IMR-90 (cell line): ENCODE measurements around the gene PRKD1. TPM values are rescaled to one million over a fixed set of nuclear protein-coding genes. Genes with fewer than 3 reads are reported as not detected.

Source experiments
- ATAC-seq: fragments of 200-7000 bp; cut with Tn5 transposase; 2 replicates; pipeline ENCODE4 v1.9.1; 2020; ENCODE audit warnings: low read depth, mild to moderate bottlenecking, moderate library complexity
- BruUV-seq: library from RNA; stranded (reverse); fragments of 400-500 nt; replicated peaks from 2 replicates; lab custom pipeline; 2021; lab: Mats Ljungman, UMichigan
- CTCF ChIA-PET: fragments of 300-600 bp; formaldehyde crosslinking; extraction: SDS; loops from one replicate; lab custom pipeline; 2021; ENCODE audit warnings: antibody characterized with exemption; lab: Yijun Ruan, JAX
- POLR2A ChIA-PET: fragments of 300-600 bp; sonication (Branson Sonifier 250); formaldehyde crosslinking; loops from one replicate; lab custom pipeline; 2022; ENCODE audit warnings: antibody characterized with exemption; ENCODE audit not compliant: unreplicated experiment; lab: Charles Lee
- DNase-seq: peaks from one replicate; pipeline ENCODE4 v3.0.0; 2013
- H2AFZ ChIP-seq: replicated peaks from 2 replicates; pipeline ENCODE3; 2013; ENCODE audit warnings: low read length, mild to moderate bottlenecking; ENCODE audit not compliant: poor library complexity
- H2AK5ac ChIP-seq: 2 replicates; pipeline ENCODE4 v1.6.1; 2013; ENCODE audit warnings: low read depth, low read length, inconsistent platforms
- H2AK9ac ChIP-seq: replicated peaks from 2 replicates; pipeline ENCODE3; 2013; ENCODE audit warnings: mild to moderate bottlenecking, low read depth, low read length, moderate library complexity; ENCODE audit not compliant: poor library complexity
- H2BK120ac ChIP-seq: 2 replicates; pipeline ENCODE4 v1.6.1; 2013; ENCODE audit warnings: low read depth, low read length, inconsistent platforms
- H2BK15ac ChIP-seq: 3 replicates; pipeline ENCODE4 v1.6.1; 2013; ENCODE audit warnings: low read depth, low read length, inconsistent platforms
- H2BK20ac ChIP-seq: 2 replicates; pipeline ENCODE4 v1.6.1; 2013; ENCODE audit warnings: low read depth, mild to moderate bottlenecking, inconsistent platforms, low read length, moderate library complexity
- H2BK5ac ChIP-seq: 2 replicates; pipeline ENCODE4 v1.6.1; 2013; ENCODE audit warnings: mild to moderate bottlenecking, low read depth, low read length, inconsistent platforms; ENCODE audit not compliant: poor library complexity, severe bottlenecking
- H3K14ac ChIP-seq: replicated peaks from 2 replicates; pipeline ENCODE4 v1.6.1; 2013; ENCODE audit warnings: low read depth, low read length, inconsistent platforms
- H3K18ac ChIP-seq: 2 replicates; pipeline ENCODE4 v1.6.1; 2013; ENCODE audit warnings: low read depth, low read length, control low read depth
- H3K23ac ChIP-seq: 2 replicates; pipeline ENCODE4 v1.6.1; 2013; ENCODE audit warnings: low read depth, low read length, inconsistent platforms
- H3K27ac ChIP-seq: 2 replicates; pipeline ENCODE4 v1.5.1; 2013; ENCODE audit warnings: mild to moderate bottlenecking, control low read depth, low read length; ENCODE audit not compliant: insufficient read depth
- H3K27me3 ChIP-seq: 2 replicates; pipeline ENCODE4 v1.6.1; 2013; ENCODE audit warnings: low read length; ENCODE audit not compliant: control insufficient read depth, insufficient read depth
- H3K36me3 ChIP-seq: 2 replicates; pipeline ENCODE4 v1.6.1; 2013; ENCODE audit warnings: low read length, mixed read lengths; ENCODE audit not compliant: control insufficient read depth, insufficient read depth
- H3K4ac ChIP-seq: 2 replicates; pipeline ENCODE4 v1.6.1; 2013; ENCODE audit warnings: low read depth, low read length, inconsistent platforms
- H3K4me1 ChIP-seq: 2 replicates; pipeline ENCODE4 v1.6.1; 2013; ENCODE audit warnings: low read length, mixed read lengths; ENCODE audit not compliant: control insufficient read depth, insufficient read depth
- H3K4me2 ChIP-seq: 2 replicates; pipeline ENCODE4 v1.6.1; 2013; ENCODE audit warnings: low read depth, mild to moderate bottlenecking, control low read depth, low read length, moderate library complexity
- H3K4me3 ChIP-seq: 2 replicates; pipeline ENCODE4 v1.5.1; 2013; ENCODE audit warnings: low read depth, mild to moderate bottlenecking, control low read depth, low read length, moderate library complexity; ENCODE audit not compliant: insufficient read depth
- H3K56ac ChIP-seq: 2 replicates; pipeline ENCODE4 v1.6.1; 2013; ENCODE audit warnings: low read length, inconsistent platforms; ENCODE audit not compliant: insufficient read depth; ENCODE audit errors: extremely low read depth
- H3K79me1 ChIP-seq, 2 experiments: 2 replicates each; pipeline ENCODE4 v1.6.1; 2013; ENCODE audit warnings: low read length in 2 of 2, inconsistent platforms in 1 of 2, low read depth in 1 of 2
- H3K9ac ChIP-seq: 2 replicates; pipeline ENCODE4 v1.6.1; 2013; ENCODE audit warnings: low read depth, low read length, control low read depth
- H3K9me1 ChIP-seq: 2 replicates; pipeline ENCODE4 v1.6.1; 2013; ENCODE audit warnings: low read length, inconsistent platforms; ENCODE audit not compliant: insufficient read depth
- H3K9me3 ChIP-seq: 2 replicates; pipeline ENCODE4 v1.6.1; 2013; ENCODE audit warnings: low read length; ENCODE audit not compliant: control insufficient read depth, insufficient read depth
- H4K20me1 ChIP-seq: 2 replicates; pipeline ENCODE4 v1.6.1; 2013; ENCODE audit warnings: low read length, inconsistent platforms; ENCODE audit not compliant: insufficient read depth
- H4K5ac ChIP-seq: 2 replicates; pipeline ENCODE4 v1.6.1; 2013; ENCODE audit warnings: mild to moderate bottlenecking, low read depth, low read length, control low read depth
- H4K8ac ChIP-seq, 2 experiments: 2 replicates each; pipeline ENCODE4 v1.6.1; 2013; ENCODE audit warnings: low read depth in 2 of 2, low read length in 2 of 2, control low read depth in 1 of 2, inconsistent platforms in 1 of 2
- H4K91ac ChIP-seq: 2 replicates; pipeline ENCODE4 v1.6.1; 2013; ENCODE audit warnings: low read depth, low read length, inconsistent platforms; ENCODE audit not compliant: insufficient read depth
- BHLHE40 ChIP-seq: fragments of 150-350 bp; IDR thresholded peaks from 2 replicates; pipeline ENCODE4 v1.6.1; 2016; ENCODE audit warnings: mild to moderate bottlenecking, low read depth, low read length
- CEBPB ChIP-seq: IDR thresholded peaks from 2 replicates; pipeline ENCODE4 v1.6.1; 2012; ENCODE audit warnings: low read depth, low read length, improper control_type of control experiment
- CHD1 ChIP-seq: IDR thresholded peaks from 2 replicates; pipeline ENCODE4 v1.6.1; 2012; ENCODE audit warnings: low read depth, low read length, improper control_type of control experiment
- CTCF ChIP-seq: conservative IDR thresholded peaks from 2 replicates; pipeline ENCODE4 v1.5.1; 2012; ENCODE audit warnings: mild to moderate bottlenecking, low read depth, low read length, improper control_type of control experiment
- FOS ChIP-seq: fragments of 150-350 bp; IDR thresholded peaks from 2 replicates; pipeline ENCODE4 v1.6.1; 2016; ENCODE audit warnings: low read depth, low read length
- MAFK ChIP-seq: IDR thresholded peaks from 2 replicates; pipeline ENCODE4 v1.6.1; 2012; ENCODE audit warnings: low read depth, low read length, improper control_type of control experiment
- MAZ ChIP-seq: IDR thresholded peaks from 2 replicates; pipeline ENCODE4 v1.6.1; 2012; ENCODE audit warnings: low read depth, mild to moderate bottlenecking, low read length, improper control_type of control experiment, moderate library complexity, borderline replicate concordance
- NFE2L2 ChIP-seq: fragments of 150-350 bp; IDR thresholded peaks from 2 replicates; pipeline ENCODE4 v1.6.1; 2016; ENCODE audit warnings: low read depth, mild to moderate bottlenecking, low read length
- RAD21 ChIP-seq: IDR thresholded peaks from 2 replicates; pipeline ENCODE4 v1.6.1; 2012; ENCODE audit warnings: low read length, improper control_type of control experiment
- RCOR1 ChIP-seq: IDR thresholded peaks from 2 replicates; pipeline ENCODE4 v1.6.1; 2012; ENCODE audit warnings: mild to moderate bottlenecking, low read length, improper control_type of control experiment; ENCODE audit not compliant: insufficient replicate concordance
- RFX5 ChIP-seq: IDR thresholded peaks from 2 replicates; pipeline ENCODE4 v1.8.0; 2012; ENCODE audit warnings: low read depth, mild to moderate bottlenecking, low read length, moderate library complexity
- SMC3 ChIP-seq: fragments of 150-350 bp; IDR thresholded peaks from 2 replicates; pipeline ENCODE4 v1.6.1; 2016; ENCODE audit warnings: low read depth, mild to moderate bottlenecking, antibody characterized with exemption, low read length, moderate library complexity
- WGBS, 2 experiments: methylation state at CpG; one replicate each; pipeline versions ENCODE4 v1.1.5 to v1.1.7; 2013; ENCODE audit warnings: missing lambda C conversion rate in 2 of 2; ENCODE audit not compliant: insufficient read length in 1 of 2; ENCODE audit errors: extremely low coverage in 2 of 2; 5-methylcytosine and 5-hydroxymethylcytosine counted together
- dilution Hi-C: fragments of 300-500 bp; cut with HindIII; formaldehyde crosslinking; loops from one replicate; pipeline ENCODE4 v1.14.3; 2018; ENCODE audit warnings: low sequenced_read_pairs; ENCODE audit not compliant: unreplicated experiment
- in situ Hi-C: fragments of 300-500 bp; cut with MboI; formaldehyde crosslinking; loops from 3 replicates; pipeline ENCODE4 v1.14.3; 2019; ENCODE audit warnings: low sequenced_read_pairs, inconsistent platforms, mixed read lengths
- intact Hi-C: fragments of 100-400 bp; cut with micrococcal nuclease; formaldehyde crosslinking; loops from 2 replicates; pipeline ENCODE4 v1.10.0; 2022
- polyA plus RNA-seq, 3 experiments: library from polyadenylated mRNA; depleted of rRNA; stranded (reverse); fragments of >200 nt; gene quantifications; 2 replicates each; pipeline ENCODE4 v1.2.3, GENCODE V29; 2012; ENCODE audit warnings: low replicate concordance in 1 of 3
- total RNA-seq: library from RNA; depleted of rRNA; stranded (reverse); fragments of >200 nt; gene quantifications from 2 replicates; pipeline ENCODE4 v1.2.3, GENCODE V29; 2012
- TF ChIP-seq, protein P1 (sequence below): fragments of 150-350 bp; IDR thresholded peaks from 2 replicates; pipeline ENCODE4 v1.6.1; 2016; ENCODE audit warnings: low read depth, mild to moderate bottlenecking, low read length, moderate library complexity, borderline replicate concordance
- TF ChIP-seq, protein P2 (sequence below): fragments of 150-350 bp; IDR thresholded peaks from 2 replicates; pipeline ENCODE4 v1.6.1; 2017; ENCODE audit warnings: mild to moderate bottlenecking, antibody characterized with exemption, low read length, low read depth

Gene PRKD1
- total and polyA plus RNA-seq, 2 of the 4 experiments (the other 2 are of a cell fraction) = 12.9 to 14.2 TPM

GRCh38 chr14:29716150-29716549, 211.5 kb downstream of the PRKD1 start:
- in situ Hi-C loops = loop anchor here (25.0 kb wide), 1 partner anchor 496 kb away; no protein-coding TSS in a partner anchor
- no TSS peak for BruUV-seq

More at GRCh38 chr14:29716150-29716549, 211.5 kb downstream of the PRKD1 start:
- H3K4me2 ChIP-seq = no peak overlapping the region
- H3K27ac ChIP-seq = no peak overlapping the region
- no peaks in the 10 kb centered on the region for H3K36me3 ChIP-seq
- no peak overlapping the region for H2BK20ac ChIP-seq
- WGBS, 2 experiments = 14% methylated on average over 1 of the region's 1 CpG; no CpG with 5 or more reads in 1 of the 2 experiments
- 0 out of 2 replicates have a peak, but pooled peaks cover 2% of the 10 kb centered on the region for H3K9me1 ChIP-seq
- peaks cover 3% of the 10 kb centered on the region; the same call in 1 of the 2 replicates for H3K4me1 ChIP-seq
- H4K20me1 ChIP-seq = no peaks in the 10 kb centered on the region
- ChIA-PET CTCF (no interaction called here), POLR2A (no interaction called here)
- no peak overlapping the region for H2BK120ac ChIP-seq
- H3K14ac ChIP-seq = no peak overlapping the region
- H4K8ac ChIP-seq = no peak overlapping the region
- H3K4me3 ChIP-seq = no peak overlapping the region
- no peaks in the 10 kb centered on the region for H3K27me3 ChIP-seq
- no peaks in the 10 kb centered on the region for H3K9me3 ChIP-seq
- no peak overlapping the region for H4K91ac ChIP-seq
- H3K9ac ChIP-seq = no peak overlapping the region
- dilution Hi-C loops = no loop called here
- H2BK15ac ChIP-seq = no peak overlapping the region
- H3K18ac ChIP-seq = no peak overlapping the region
- ATAC-seq = peak; percentile 40
- no peak overlapping the region for H2AK9ac ChIP-seq
- H2AFZ ChIP-seq = no peak overlapping the region
- no peak overlapping the region for H3K23ac ChIP-seq
- H2AK5ac ChIP-seq = no peak overlapping the region
- intact Hi-C loops = loop anchor here (5.0 to 10.0 kb wide), 3 partner anchors 129 to 499 kb away; partner anchors contain the start of gene PRKD1
- H3K56ac ChIP-seq = no peak overlapping the region
- no peak overlapping the region for H3K4ac ChIP-seq
- H3K79me1 ChIP-seq = no peaks in the 10 kb centered on the region; a peak in 2 of 4 replicates
- no peak overlapping the region for H2BK5ac ChIP-seq
- no peak overlapping the region for H4K5ac ChIP-seq
- TF ChIP-seq SMC3 (no peak), CEBPB (no peak), MAZ (no peak), RFX5 (no peak), RAD21 (no peak), RCOR1 (no peak), BHLHE40 (no peak), CHD1 (no peak), CTCF (no peak), MAFK (no peak), FOS (no peak), NFE2L2 (no peak)
- TF ChIP-seq, protein P1, sequence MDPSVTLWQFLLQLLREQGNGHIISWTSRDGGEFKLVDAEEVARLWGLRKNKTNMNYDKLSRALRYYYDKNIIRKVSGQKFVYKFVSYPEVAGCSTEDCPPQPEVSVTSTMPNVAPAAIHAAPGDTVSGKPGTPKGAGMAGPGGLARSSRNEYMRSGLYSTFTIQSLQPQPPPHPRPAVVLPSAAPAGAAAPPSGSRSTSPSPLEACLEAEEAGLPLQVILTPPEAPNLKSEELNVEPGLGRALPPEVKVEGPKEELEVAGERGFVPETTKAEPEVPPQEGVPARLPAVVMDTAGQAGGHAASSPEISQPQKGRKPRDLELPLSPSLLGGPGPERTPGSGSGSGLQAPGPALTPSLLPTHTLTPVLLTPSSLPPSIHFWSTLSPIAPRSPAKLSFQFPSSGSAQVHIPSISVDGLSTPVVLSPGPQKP = no peak
- TF ChIP-seq, protein P2, sequence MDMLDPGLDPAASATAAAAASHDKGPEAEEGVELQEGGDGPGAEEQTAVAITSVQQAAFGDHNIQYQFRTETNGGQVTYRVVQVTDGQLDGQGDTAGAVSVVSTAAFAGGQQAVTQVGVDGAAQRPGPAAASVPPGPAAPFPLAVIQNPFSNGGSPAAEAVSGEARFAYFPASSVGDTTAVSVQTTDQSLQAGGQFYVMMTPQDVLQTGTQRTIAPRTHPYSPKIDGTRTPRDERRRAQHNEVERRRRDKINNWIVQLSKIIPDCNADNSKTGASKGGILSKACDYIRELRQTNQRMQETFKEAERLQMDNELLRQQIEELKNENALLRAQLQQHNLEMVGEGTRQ = no peak
- peak; percentile 54 for DNase-seq
